ENCODE results near the gene ALG8.
"Not testable (repeated sequence)": the region's sequence is repeated elsewhere in the genome, so short reads cannot be mapped to it uniquely, and the experiment has no call there.

The ALG8 gene

DNA sequence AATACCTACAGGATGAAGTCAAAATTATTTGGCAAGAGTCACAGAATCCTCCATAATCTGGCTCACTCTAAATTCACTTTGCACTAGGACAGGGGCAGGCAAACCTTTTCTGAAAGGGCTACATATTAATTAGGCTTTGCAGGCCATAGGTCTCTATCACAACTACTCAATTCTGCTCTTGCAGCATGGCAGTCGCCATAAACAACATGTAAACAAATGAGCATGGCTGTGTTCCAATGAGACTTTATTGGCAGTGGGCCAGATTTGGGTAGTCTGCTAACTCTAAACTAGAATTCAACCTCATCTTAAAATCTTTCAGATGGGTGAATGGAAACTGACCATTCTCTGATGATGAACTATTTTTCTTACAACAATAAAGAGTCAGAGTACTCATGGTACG is 70.0 kb downstream of the ALG8 start:
- no peak for DNase-seq (ENCODE audit: low read depth)

DNA sequence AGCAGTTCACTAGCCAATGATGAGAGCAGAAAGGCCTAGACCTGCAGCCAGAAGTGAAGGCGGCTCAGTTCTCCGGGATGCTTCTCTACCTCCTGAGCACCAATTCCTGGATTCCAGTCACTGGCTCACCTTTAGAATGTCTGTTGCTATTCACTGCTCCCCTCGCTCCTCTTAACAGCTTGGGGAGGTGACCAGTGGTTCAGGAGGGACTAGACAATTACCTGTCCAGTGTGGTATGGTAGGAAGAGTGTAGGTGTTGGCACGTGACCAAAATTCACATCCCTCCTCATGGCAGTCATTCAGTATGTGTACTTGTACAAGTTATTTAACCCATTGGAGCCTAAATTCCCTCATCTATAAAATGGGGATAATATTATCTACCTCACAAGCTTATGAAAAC is 71.7 kb downstream of the ALG8 start:
- no peak for DNase-seq (ENCODE audit: low read depth)

DNA sequence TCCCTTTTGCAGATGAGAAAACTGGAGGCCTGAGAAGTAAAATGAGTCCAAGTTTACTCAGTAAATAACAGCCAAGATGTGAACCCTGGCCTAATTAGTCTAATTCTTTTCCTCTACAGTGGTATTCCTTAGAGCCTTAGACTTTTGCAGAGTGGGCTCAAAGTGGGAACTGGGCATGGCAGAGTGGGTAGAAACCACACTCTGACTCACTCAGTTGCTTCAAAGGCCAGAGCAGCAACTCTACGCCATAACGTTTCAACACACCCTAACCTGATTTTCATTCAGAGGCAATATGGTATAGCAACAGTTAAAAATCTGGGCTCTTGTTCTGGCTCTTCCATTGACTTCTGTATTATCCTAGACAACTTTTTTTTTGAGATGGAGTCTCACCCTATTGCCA is 73.0 kb downstream of the ALG8 start:
- DNase-seq (ENCODE audit: low read depth), result no peak

DNA sequence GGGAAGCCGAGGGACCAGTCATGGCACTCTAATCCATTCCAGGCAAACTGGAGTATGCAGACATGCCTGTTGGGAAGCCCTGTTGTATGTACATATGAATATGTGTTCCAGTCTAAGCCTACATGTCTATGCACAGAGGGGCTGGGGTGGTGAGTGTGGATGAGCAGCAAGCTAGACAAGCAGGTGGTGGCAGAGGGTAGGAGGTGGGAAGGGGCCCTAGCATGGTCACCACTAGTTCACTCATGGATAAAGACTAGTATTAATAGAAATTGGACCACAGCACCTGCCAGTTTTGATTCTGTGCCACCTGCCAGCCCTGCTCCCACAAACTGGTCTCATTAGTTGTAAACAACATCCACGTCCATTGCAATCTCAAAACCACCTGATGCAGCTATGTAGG is 74.2 kb downstream of the ALG8 start:
- no peak for DNase-seq (ENCODE audit: low read depth)

DNA sequence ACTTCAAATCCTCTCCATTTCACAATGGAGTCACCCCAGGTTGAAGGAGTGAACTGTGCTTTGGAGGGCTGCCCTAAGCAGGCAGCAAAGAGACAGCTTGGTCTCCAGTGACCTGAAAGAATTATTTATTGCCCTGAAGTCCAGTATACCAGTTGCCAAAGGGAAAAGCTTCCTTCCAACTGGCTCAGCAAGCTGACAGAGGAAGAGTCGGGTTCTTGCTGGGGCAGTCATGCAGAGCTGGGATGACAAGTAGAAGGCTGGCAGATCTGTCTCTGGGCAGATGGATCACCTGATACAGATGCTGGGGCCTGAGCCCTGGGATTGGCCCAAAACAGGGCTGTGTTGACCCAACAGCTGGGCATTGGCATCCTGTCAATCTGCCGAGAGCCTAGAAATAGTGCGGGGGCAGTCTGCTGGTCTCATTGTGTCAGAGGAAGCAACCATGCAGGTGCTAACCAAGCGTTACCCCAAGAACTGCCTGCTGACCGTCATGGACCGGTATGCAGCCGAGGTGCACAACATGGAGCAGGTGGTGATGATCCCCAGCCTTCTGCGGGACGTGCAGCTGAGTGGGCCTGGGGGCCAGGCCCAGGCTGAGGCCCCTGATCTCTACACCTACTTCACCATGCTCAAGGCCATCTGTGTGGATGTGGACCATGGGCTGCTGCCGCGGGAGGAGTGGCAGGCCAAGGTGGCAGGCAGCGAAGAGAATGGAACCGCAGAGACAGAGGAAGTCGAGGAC is 75.8 kb downstream of the ALG8 start, which contains the start of gene THRSP:
TSS of gene THRSP (plus strand) at position 422 of the 742 bp plus-strand sequence. CDS start at position 443, 21 bp downstream.
- no peak for DNase-seq (ENCODE audit: low read depth)

DNA sequence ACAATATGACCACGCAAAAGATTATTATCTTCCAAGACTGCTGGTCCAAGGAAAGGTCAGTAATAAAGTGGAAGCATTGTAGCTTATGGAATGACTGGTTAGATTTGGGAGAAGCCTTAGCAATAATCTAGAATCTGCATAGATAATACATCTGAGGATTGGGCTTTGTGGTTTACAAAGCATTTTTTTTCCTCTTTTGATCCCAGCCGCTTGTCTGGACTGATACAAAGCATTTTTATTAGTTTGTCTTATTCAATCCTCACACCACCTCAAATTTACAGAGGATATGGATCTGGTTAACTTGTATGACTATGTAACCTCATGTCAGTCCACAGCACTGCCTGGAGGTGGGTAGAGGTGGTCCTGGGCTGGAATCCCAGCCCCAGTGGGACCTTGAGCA is 76.8 kb downstream of the ALG8 start:
- DNase-seq (ENCODE audit: low read depth), result no peak

DNA sequence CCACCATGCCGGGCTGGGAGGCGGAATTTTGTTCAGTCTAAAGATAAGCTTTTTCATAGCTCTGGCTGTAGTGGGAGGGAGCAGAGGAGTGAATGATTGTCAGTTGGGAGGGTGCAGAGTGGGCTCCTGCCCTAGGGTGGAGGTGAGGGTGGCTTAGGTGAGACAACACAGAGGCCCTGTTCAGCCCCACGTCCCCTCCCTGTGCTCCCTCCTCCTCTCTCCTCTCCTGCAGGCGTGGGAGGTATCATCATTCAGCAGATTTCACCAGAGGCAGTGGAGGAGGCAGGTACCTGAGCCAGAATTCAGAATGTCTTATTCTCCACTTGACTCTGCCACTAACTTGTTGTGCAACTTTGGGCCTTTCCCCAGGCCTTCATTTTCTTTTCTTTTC is 77.5 kb downstream of the ALG8 start:
- DNase-seq (ENCODE audit: low read depth), result no peak

DNA sequence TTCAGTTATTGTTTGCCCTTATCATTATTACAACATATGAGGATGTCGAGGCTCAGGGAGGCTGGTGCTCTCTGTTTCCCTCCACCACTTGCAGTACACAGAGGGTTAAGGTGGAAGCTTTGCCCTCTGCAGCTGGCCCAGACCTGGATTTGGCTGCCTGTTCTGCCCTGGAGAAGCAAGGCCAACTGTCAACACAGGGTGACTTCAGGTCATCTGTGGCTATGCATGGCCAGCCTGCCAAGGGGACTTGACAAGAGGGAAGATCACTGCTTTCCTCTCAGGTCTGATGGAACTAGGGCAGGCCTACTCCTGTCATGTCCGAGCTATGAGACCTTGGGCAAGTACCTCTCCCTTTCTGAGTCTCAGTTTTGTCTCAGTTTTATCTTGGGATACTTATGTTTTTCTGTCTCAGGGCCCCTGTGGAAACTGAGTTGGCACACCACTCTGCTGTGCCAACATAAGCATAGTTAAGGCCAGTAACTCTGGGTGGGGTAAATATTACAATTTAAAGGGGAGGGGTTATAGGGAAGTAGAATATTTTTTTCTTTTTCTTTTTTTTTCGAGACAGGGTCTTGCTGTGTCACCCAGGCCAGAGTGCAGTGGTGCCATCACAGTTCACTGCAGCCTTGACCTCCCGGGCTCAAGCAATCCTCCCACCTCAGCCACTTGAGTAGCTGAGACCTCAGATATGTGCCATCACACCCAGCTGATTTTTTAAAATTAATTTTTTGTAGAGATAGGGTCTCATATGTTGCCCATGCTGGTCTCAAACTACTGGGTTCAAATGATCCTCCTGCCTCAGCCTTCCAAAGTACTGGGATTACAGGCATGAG is 78.1 kb downstream of the ALG8 start:
- no peak for DNase-seq (ENCODE audit: low read depth)

DNA sequence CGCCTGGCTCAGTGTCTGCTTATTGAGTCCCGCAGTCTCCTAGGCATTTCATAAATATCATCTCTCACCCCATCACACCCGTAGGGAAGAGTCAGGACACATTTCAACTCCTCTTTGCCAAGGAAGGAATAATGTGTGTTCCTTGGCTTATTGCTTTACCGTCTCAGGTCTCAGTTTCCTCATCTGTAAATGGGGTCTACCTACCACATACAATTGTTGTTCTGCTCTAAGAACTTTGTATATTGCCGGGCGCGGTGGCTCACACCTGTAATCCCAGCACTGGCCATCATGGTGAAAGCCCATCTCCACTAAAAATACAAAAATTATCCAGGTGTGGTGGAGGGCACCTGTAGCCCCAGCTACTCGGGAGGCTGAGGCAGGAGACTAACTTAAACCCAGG is 78.9 kb downstream of the ALG8 start:
- DNase-seq (ENCODE audit: low read depth), result no peak

DNA sequence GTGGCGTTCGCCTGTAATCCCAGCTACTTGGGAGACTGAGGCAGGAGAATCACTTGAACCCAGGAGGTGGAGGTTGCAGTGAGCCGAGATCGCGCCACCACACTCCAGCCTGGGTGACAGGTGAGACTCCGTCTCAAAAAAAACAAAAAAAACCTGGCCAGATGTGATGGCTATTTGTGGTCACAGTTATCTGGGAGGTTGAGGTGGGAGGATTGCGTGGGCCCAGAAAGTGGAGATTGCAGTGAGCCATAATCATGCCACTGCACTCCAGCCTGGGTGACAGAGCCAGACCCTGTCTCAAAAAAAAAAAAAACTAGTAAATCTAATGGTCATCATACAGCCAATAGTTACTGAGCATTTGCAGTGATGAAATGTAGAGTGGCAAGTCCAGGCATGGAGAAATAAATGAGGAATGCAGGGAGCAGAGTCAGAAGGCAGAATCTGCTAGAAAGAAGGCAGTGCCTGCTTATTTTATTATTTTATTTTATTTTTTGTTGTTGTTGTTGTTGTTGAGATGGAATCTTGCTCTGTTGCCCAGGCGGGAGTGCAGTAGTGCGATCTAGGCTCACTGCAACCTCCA is 79.6 kb downstream of the ALG8 start:
- not testable (repeated sequence) for DNase-seq (ENCODE audit: low read depth)

- no peak for DNase-seq (ENCODE audit: low read depth)
Measured at GRCh38 chr11:78057462-78058055, 81.9 kb downstream of the ALG8 start.

DNA sequence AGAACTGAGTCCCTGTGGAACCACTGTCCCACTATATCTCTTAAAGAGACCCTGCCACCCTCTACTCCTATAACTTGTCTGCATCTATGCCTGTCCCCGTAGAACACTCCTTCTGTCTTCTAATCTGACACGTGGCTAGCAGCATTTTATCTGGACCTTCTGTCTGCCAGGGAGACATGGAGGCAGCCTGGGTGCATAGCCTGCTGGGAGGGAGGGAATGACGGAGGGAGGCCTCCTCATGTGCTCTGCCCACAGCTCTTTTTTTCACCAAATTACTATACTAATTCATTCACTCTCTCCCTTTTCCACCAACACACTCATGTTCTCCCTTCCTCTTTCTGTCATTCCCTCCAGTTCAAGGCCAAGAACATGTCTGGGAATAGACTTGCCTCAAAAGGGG is 83.3 kb downstream of the ALG8 start:
- no peak for DNase-seq (ENCODE audit: low read depth)

- DNase-seq (ENCODE audit: low read depth), result no peak
Measured at GRCh38 chr11:78054971-78055370, 84.5 kb downstream of the ALG8 start.

DNA sequence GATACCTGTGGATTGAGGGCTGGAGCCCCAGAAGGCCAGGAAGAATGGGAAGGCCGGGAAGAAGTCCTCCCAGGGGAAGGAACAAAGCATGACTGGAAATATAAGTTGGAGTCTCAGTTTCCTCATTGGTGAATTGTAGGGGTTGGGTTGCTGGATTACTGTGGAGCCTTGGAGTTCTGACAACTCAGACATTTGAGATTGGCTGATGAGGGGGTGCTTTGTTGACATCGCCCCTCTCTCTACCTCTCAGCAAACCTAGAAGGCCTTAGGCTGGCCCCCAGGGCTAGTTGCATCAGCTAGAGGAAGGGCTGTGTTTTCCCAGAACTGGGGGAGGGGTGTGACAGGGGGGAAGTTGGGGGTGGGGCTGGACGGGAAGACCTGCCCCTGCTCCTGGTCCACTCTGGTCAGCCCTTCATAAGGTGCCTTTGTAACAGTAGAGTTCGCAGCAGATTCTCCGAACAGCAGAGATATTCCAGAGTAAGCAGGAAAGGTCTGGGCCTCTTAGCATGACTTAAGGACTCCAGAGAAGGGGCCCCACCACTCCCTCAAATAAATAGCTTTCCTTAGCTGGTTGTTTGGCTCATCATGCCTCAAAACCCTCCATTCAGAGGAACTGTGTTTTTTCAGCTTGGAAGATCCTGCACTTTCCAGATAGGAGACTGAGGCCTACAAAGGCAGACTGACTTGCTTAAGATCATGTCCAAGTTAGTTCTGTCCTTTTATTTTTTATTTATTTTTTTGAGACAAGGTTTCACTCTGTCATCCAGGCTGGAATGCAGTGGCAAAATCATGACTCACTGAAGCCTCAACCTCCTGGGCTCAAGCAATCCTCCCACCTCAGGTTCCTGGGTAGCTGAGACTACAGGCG is 88.2 kb downstream of the ALG8 start:
- DNase-seq (ENCODE audit: low read depth), result no peak

All from stromal cell of bone marrow (primary cell).